Dendritic cell treated with granulocyte-macrophage colony-stimulating factor and Interleukin-4, amounts not matched to agents 40 ng/mL and 50 ng/mL, for 4 days (primary cell): ENCODE data around the gene GPR39.

Experiments
- H3K27ac Mint-ChIP-seq: one replicate; pipeline ENCODE4 v1.8.0; 2022; ENCODE audit warnings: mild to moderate bottlenecking, mixed read lengths
- H3K27me3 Mint-ChIP-seq: one replicate; pipeline ENCODE4 v1.8.0; 2022; ENCODE audit warnings: mild to moderate bottlenecking, mixed read lengths
- H3K36me3 Mint-ChIP-seq: one replicate; pipeline ENCODE4 v1.8.0; 2022; ENCODE audit warnings: low read depth, mixed read lengths
- H3K4me1 Mint-ChIP-seq: one replicate; pipeline ENCODE4 v1.8.0; 2022; ENCODE audit warnings: low read depth, mixed read lengths
- H3K4me3 Mint-ChIP-seq: one replicate; pipeline ENCODE4 v1.8.0; 2022; ENCODE audit warnings: mild to moderate bottlenecking, moderate library complexity, mixed read lengths
- H3K9me3 Mint-ChIP-seq: one replicate; pipeline ENCODE4 v1.8.0; 2022; ENCODE audit warnings: mixed read lengths
- intact Hi-C: fragments of 100-400 bp; cut with micrococcal nuclease; formaldehyde crosslinking; loops from one replicate; pipeline ENCODE4 v1.15.0; 2022

Gene GPR39

DNA sequence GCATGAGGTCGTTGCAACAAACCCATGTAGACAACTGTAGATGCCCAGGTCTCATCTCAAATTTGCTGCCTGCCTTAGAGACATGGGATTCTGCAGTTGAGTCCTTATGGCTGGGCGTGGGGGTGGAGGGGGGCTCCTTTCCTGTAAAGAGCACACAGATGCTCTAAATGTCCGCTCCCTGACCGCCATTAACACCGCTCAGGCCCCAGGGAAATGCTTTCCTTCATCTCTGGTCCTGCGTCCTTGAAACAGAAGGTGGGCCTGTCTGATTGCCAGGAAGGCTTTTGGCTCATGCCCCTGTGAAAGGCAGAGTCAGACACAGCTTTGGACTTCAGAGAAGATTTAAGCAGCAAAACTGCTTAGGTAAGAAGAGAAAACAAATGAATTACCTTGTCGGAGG, 25.7 kb downstream of the GPR39 start:
- no peaks in the 10 kb centered on the region for H3K36me3 Mint-ChIP-seq
- H3K4me1 Mint-ChIP-seq: peaks cover 6% of the 10 kb centered on the region
- H3K27ac Mint-ChIP-seq: no peak overlapping the region
- no peak overlapping the region for H3K4me3 Mint-ChIP-seq
- intact Hi-C loops: no loop called here
- H3K27me3 Mint-ChIP-seq: peaks cover 12% of the 10 kb centered on the region
- H3K9me3 Mint-ChIP-seq: no peaks in the 10 kb centered on the region

DNA sequence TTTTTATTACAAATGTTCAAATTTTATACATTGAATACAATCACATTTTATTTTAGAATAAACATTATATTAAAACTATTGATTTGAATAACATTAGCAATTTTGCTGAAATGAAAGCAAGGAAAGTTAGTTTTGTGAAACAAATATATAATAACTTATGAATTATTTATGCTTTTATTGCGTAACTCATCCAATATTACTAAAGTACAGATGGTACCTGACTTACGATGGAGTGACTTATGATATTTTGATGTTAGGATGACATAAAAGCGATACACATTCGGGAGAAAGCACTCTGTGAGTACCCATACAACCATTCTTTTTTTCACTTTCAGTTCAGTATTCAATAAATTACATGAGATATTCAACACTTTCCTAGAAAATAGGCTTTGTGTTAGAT, 26.5 kb downstream of the GPR39 start:
- H3K4me1 Mint-ChIP-seq: peaks cover 12% of the 10 kb centered on the region
- no peaks in the 10 kb centered on the region for H3K36me3 Mint-ChIP-seq
- intact Hi-C loops: no loop called here
- H3K9me3 Mint-ChIP-seq: no peaks in the 10 kb centered on the region
- H3K27ac Mint-ChIP-seq: no peak overlapping the region
- H3K4me3 Mint-ChIP-seq: no peak overlapping the region
- peaks cover 12% of the 10 kb centered on the region for H3K27me3 Mint-ChIP-seq

DNA sequence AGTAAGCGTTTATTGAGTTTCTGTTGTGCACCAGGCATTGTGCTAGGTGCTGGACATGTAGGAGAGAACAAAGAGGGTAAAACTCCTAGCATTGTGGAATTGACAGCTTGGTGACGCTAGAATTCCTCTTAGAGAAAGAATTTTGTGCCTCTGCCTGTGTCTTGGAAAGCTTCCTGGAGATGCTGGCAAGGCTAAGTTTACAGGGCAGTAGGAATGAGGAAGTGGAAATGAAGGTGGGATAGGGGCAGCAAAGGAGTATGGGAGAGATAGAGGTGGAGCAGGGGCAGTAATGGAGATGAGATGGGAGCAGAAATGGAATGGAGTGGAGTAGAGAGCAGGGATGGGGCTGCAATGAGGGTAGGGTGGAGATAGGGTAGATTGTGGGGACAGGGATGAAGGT, 29.8 kb downstream of the GPR39 start:
- Mint-ChIP-seq H3K27ac (no peak overlapping the region), H3K36me3 (no peaks in the 10 kb centered on the region), H3K4me1 (peaks cover 6% of the 10 kb centered on the region), H3K9me3 (no peaks in the 10 kb centered on the region), H3K4me3 (no peak overlapping the region), H3K27me3 (peaks cover 17% of the 10 kb centered on the region)
- intact Hi-C loops: no loop called here

DNA sequence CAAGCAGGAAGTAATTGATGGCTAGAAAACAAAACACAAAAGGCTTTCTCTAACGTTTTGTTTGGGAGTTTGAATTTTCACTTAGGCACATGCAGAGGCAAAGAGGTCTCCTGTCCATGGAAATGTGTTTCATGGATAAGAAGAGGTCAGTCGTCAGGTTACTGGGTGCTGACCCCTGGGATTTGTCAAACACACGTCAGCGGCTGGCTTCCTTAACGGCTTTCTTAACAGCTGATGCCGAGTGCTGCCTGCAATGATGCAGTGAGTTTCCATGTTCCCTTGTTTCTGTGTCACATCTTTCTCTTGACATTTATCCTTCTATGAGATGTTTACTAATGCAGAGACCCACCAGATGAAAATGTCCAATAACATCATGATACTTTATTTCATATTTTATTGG, 31.7 kb downstream of the GPR39 start:
- peaks cover 6% of the 10 kb centered on the region for H3K4me1 Mint-ChIP-seq
- intact Hi-C loops: loop anchor here (2.0 kb wide), 1 partner anchor 100 kb away; no protein-coding TSS in a partner anchor
- no peaks in the 10 kb centered on the region for H3K9me3 Mint-ChIP-seq
- H3K4me3 Mint-ChIP-seq: no peak overlapping the region
- no peaks in the 10 kb centered on the region for H3K36me3 Mint-ChIP-seq
- H3K27me3 Mint-ChIP-seq: peaks cover 14% of the 10 kb centered on the region
- no peak overlapping the region for H3K27ac Mint-ChIP-seq

DNA sequence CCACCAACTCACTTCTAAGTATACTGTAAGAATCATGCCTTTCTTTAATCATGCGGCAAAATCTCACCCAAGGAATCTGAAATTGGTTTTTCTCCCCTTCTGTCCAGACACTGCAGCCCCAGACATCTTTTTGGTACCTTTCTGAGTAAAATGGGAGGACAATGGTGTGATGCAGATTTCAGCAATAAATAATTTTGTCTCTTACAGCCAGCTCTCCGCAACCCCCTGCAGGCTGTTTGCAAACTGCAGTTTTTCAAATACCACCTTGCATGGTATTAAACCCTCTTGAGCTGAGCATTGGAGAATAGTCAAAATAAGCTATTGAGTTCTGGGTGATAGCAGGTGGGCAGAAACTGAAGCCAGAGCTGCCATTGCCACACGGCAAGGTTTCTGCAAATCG, 32.2 kb downstream of the GPR39 start:
- intact Hi-C loops: loop anchor here (2.0 kb wide), 1 partner anchor 100 kb away; no protein-coding TSS in a partner anchor
- no peak overlapping the region for H3K4me3 Mint-ChIP-seq
- peaks cover 14% of the 10 kb centered on the region for H3K27me3 Mint-ChIP-seq
- H3K36me3 Mint-ChIP-seq: no peaks in the 10 kb centered on the region
- H3K27ac Mint-ChIP-seq: no peak overlapping the region
- peaks cover 6% of the 10 kb centered on the region for H3K4me1 Mint-ChIP-seq
- H3K9me3 Mint-ChIP-seq: no peaks in the 10 kb centered on the region

DNA sequence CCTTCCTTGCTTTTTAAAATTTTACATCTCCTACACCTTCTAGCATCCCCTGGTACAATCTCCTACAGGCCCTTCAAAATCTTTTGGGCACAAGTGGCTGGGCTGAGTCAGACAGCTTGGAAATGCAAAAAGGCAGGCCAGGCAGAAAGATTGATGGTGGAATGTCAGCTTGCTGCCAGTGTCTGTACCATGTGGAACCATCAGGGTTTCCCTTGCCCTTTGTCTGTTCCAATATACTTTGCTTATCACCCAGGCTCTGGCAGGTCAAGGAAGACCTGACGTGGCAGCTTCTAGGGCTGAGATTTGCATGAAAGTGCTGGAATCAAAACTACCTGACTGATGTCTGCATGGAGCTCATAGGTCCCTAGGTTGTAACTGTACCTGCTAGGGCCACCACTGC, 33.3 kb downstream of the GPR39 start:
- Mint-ChIP-seq H3K9me3 (no peaks in the 10 kb centered on the region), H3K36me3 (no peaks in the 10 kb centered on the region), H3K27me3 (peaks cover 11% of the 10 kb centered on the region), H3K27ac (no peak overlapping the region), H3K4me1 (peaks cover 6% of the 10 kb centered on the region), H3K4me3 (no peak overlapping the region)
- intact Hi-C loops: loop anchor here (2.0 kb wide), 1 partner anchor 101 kb away; no protein-coding TSS in a partner anchor

DNA sequence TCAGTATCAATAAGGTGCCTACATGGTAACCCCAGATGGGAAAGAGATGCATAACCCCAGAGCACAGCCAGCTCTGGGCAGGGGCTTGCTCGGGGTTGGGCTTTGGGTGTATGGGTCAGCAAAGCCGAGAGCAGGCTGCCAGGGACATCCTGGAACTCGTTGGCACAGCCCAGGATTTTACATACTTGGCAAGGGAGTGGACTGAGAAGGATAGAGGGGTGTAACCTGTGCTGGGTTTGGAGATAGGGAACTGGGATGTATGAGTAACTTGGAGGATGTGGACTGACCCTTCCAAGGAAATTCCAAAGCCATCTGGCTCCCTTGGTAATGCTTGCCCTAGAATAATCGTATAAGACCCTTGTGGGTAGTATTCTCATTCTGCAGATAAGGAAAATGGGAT, 44.2 kb downstream of the GPR39 start:
- Mint-ChIP-seq H3K4me1 (no peaks in the 10 kb centered on the region), H3K4me3 (no peak overlapping the region), H3K27ac (no peak overlapping the region), H3K9me3 (peaks cover 9% of the 10 kb centered on the region), H3K27me3 (peaks cover 6% of the 10 kb centered on the region), H3K36me3 (no peaks in the 10 kb centered on the region)
- intact Hi-C loops: no loop called here

DNA sequence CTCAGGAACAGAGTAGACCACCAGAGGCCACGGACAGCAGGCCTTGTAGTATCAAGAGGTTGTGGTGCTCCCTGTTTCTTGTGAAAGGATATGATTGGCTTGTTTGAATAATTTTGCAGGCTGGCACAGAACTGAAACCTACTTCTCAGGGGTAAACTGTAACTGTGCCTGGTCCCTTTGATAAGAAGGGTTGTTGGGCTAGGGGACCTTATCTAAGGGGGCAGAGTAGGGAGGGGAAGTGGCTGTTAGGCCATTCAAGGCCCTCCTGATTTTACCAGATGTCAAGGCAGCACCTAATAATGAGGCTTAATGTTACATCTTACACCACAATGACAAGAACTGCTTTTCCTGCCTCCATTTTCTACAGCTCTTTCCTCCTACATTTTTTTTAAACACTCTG, 45.6 kb downstream of the GPR39 start:
- Mint-ChIP-seq H3K9me3 (peaks cover 3% of the 10 kb centered on the region), H3K27ac (no peak overlapping the region), H3K36me3 (no peaks in the 10 kb centered on the region), H3K4me3 (no peak overlapping the region), H3K27me3 (peaks cover 4% of the 10 kb centered on the region), H3K4me1 (no peaks in the 10 kb centered on the region)
- intact Hi-C loops: no loop called here

DNA sequence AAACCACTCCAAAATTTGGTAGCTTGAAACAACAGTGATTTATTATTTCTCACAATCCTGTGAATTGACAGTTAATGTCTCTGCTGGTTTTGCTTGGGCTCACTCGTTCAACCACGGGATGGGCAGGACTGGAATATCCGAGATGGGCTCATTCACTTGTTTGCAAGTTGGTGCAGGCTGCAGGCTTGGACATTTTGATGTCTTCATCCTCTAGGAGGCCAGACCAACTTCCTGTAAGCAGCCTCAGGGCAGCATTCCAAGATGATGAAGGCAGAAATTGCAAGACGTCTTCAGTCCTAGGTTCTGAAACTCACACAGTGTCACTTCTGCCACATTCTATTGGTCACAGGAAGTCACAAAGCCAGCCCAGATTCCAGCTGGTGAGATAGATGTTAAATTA, 47.1 kb downstream of the GPR39 start:
- no peak overlapping the region for H3K4me3 Mint-ChIP-seq
- intact Hi-C loops: no loop called here
- no peaks in the 10 kb centered on the region for H3K4me1 Mint-ChIP-seq
- H3K27ac Mint-ChIP-seq: no peak overlapping the region
- H3K36me3 Mint-ChIP-seq: no peaks in the 10 kb centered on the region
- H3K27me3 Mint-ChIP-seq: peaks cover 4% of the 10 kb centered on the region
- no peaks in the 10 kb centered on the region for H3K9me3 Mint-ChIP-seq

DNA sequence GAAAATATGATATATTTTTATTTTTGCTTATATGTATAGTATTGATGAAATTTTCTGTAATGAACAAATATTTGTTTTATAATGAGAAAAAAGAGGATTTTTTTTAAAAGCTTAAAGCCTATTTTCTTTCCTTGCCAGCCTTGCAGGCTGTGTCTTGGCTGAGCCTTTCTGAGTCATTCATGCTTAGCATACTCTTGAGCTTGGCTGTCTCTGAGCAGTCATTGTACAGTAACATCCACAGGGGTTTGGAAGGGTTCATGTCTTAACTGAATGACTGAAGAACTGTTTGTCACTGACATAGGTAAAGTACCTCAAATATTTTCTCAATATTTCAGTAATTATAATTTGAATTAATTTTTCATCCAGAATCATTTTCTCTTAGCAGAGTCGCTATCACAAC, 49.3 kb downstream of the GPR39 start:
- H3K4me1 Mint-ChIP-seq: no peaks in the 10 kb centered on the region
- no peaks in the 10 kb centered on the region for H3K9me3 Mint-ChIP-seq
- H3K27me3 Mint-ChIP-seq: no peaks in the 10 kb centered on the region
- no peak overlapping the region for H3K27ac Mint-ChIP-seq
- H3K36me3 Mint-ChIP-seq: no peaks in the 10 kb centered on the region
- no peak overlapping the region for H3K4me3 Mint-ChIP-seq
- intact Hi-C loops: no loop called here

DNA sequence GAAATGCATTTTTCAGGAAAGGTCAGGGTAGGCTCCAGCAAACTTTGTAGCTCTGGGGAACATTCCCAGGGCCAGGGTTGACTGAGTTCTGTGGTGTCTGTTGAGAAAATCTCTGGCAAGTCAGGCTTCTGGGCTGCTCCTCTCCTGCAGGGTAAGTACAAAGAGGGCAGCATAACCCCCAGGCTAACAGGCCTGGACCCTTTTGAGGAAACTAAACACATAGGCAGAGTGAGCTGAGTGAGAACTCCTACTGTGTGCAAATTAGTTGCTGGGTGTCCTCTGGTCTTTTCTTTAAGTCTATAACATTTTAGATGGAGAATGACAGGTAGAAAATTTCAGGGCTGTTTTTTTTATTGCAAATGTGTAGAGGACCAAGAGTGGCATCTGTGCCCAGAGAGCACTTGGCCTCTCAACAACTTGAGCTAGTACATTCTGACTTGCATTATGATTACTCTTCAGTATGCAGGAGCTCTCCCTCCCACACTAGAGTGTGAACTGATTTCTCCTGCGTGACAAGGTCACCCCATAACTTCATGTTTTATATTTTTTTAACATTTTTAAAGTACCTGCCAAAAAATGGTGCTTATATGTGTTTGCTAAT, 49.9 kb downstream of the GPR39 start:
- Mint-ChIP-seq H3K27ac (no peak overlapping the region), H3K4me1 (no peaks in the 10 kb centered on the region), H3K27me3 (no peaks in the 10 kb centered on the region), H3K36me3 (no peaks in the 10 kb centered on the region), H3K9me3 (no peaks in the 10 kb centered on the region), H3K4me3 (no peak overlapping the region)
- intact Hi-C loops: no loop called here

DNA sequence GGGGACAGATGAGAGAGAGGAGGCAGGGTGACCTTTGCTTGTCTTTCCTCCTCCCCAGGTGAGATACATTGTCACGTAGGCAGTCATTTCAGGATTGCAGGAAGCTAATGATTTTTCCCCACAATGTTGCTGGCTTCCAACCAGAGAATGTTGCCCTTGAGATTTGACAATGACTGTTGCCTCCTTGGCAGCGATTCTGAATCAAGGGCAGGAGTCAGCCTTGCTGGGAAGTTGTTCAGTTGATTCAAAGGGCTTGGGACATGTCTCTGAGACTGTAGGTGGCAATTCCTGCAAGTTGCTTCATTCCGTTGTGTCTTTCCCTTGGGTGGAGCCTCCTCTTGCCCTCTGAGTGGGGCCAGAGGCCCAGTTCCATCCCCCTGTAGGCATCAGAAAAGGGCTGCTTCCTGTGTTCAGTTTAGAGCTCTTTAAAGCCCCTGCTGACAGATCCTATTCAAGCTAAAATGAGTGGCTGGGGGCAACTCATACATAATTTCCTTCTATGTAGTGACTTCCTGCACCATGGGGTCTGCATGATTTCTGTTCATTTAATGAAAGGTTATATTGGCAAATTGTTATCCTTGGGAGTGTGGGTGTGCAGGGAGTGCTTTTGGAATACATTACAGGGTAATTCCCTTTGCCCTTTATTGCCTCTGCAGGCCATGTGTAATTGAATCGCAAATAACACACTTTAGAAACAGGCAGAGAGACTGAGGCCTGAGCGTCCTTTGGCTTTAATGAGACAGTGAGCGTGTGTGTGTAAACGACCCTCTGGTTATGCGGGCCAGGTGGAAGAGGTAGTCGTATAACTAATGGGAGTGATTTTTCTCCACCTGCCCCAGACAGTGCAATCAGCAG, 52.4 kb downstream of the GPR39 start:
- H3K36me3 Mint-ChIP-seq: no peaks in the 10 kb centered on the region
- no peak overlapping the region for H3K4me3 Mint-ChIP-seq
- intact Hi-C loops: no loop called here
- H3K27me3 Mint-ChIP-seq: no peaks in the 10 kb centered on the region
- H3K9me3 Mint-ChIP-seq: no peaks in the 10 kb centered on the region
- H3K4me1 Mint-ChIP-seq: no peaks in the 10 kb centered on the region
- H3K27ac Mint-ChIP-seq: no peak overlapping the region

DNA sequence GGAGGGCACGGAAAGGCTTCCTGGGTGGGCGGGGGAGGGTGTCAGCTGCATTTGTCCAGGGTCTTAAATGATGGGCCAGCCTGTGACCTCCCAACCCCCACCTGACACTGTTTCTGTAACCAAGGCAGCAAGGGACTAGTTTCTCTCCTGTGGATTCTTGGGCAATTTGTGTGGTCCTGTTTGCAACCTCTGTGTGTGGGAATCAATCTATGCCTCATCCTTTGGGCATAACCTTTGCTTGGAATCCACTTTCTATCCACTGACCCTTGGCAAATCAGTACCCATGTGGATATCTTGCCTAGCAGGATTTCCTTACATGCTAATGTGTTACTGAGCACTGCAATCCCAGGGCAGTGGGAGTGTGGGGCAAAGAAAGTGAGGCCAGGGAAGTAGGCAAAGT, 54.1 kb downstream of the GPR39 start:
- Mint-ChIP-seq H3K27ac (no peak overlapping the region), H3K36me3 (no peaks in the 10 kb centered on the region), H3K4me3 (no peak overlapping the region), H3K27me3 (no peaks in the 10 kb centered on the region), H3K9me3 (no peaks in the 10 kb centered on the region), H3K4me1 (no peaks in the 10 kb centered on the region)
- intact Hi-C loops: no loop called here

DNA sequence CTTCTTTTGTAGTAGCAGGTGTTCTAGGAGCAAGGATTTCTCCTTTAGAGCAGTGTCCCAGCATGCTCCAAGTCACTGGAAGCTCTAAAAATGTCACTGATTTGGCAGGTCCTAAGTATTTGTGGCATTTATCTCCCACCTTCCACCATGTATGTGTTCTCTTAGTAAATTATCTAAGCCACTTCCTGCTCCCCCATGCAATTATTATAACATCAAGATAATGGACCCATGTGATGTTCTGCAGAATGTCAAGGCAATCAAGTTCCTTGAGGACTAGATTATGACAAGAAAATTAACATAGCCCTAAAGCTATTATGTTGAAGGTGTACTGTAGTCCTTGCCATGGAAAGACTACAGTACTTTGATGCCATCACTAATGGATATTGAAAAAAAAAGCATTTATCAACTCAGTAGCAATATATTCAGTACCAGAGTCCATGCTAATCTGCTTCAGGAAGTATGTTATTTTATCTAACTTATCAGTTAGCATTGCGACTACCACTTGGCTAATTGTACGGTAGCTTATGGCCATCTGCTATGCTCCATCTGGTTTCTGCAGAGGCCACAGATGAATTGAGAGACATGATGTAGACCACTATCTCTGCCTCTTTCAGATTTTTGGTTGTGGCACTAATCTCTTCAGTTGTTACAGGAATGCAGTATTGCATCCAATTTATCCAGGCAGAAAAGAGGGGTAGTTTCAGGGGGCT, 56.7 kb downstream of the GPR39 start:
- Mint-ChIP-seq H3K27ac (no peak overlapping the region), H3K36me3 (no peaks in the 10 kb centered on the region), H3K27me3 (no peaks in the 10 kb centered on the region), H3K4me1 (no peaks in the 10 kb centered on the region), H3K9me3 (peaks cover 6% of the 10 kb centered on the region), H3K4me3 (no peak overlapping the region)
- intact Hi-C loops: no loop called here
